ENCODE data around the gene NAA10. TPM values are rescaled to one million over a fixed set of nuclear protein-coding genes. Genes with fewer than 3 reads are reported as not detected.

Gene NAA10
- total and polyA plus RNA-seq, 2 of the 13 experiments (the other 11 are each of a cell fraction or from before 2014, with no cell fraction given) = 49.2 to 51.7 TPM

- 3% methylated on average over 6 of the region's 103 CpGs for WGBS (ENCODE audit: low lambda C conversion rate)
- H3K27me3 ChIP-seq (ENCODE audit: control insufficient read depth in 1 of 2, insufficient read depth in 2 of 2, low read length in 2 of 2) = no peaks in the 10 kb centered on the region; a peak in 1 of 5 replicates
- intact Hi-C loops (cut with micrococcal nuclease; ENCODE audit: unreplicated experiment) = loop anchor here (2.0 kb wide), 1 partner anchor 40 kb away; no protein-coding TSS in a partner anchor
- ChIA-PET CTCF (ENCODE audit: low intra/inter-chr PET ratio, low total read pairs) (no interaction called here), POLR2A (interaction anchor here (1.4 to 6.3 kb wide), 3 partner anchors 37 to 45 kb away, joined by 4 to 54 read pairs (median 23); partner anchors contain the start of gene NAA10)
- peak within 1 kb of the TSS; percentile 85 to 90 (median 89) for H3K4me3 ChIP-seq (replicated peaks in 1 of 3; ENCODE audit: insufficient read depth in 1 of 3, low read depth in 2 of 3, low read length in 3 of 3)
- H3K4me2 ChIP-seq (ENCODE audit: low read depth, low read length) = peak within 1 kb of the TSS; percentile 80
- DNase-seq (ENCODE audit: low spot score) = peak; percentile 84
- BruUV-seq (replicated peaks) = no TSS peak
- in situ Hi-C loops (cut with HindIII; ENCODE audit: extremely low pct_ligation_motif_present, low pct_unique_long_range_greater_than_20kb) = loop anchor here (5.0 kb wide), 1 partner anchor 40 kb away; no protein-coding TSS in a partner anchor
- peak within 1 kb of the TSS; percentile 100 for H3K9ac ChIP-seq (ENCODE audit: insufficient read depth, low read depth, low read length)
- peak within 1 kb of the TSS; percentile 100 for H3K27ac ChIP-seq (ENCODE audit: extremely low read length, insufficient read depth, low read length)
- peak; percentile 76 for FAIRE-seq
- no peak within 1 kb of the TSS for H2AFZ ChIP-seq (ENCODE audit: low read length)
- peaks cover 0 to 5% of the 10 kb centered on the region in 2 experiments; a peak in 2 of 5 replicates for H3K36me3 ChIP-seq (replicated peaks in 1 of 2; ENCODE audit: control insufficient read depth in 1 of 2, insufficient read depth in 2 of 2, low read length in 2 of 2)
- peaks cover 46% of the 10 kb centered on the region for H3K4me1 ChIP-seq (ENCODE audit: insufficient read depth, low read length)
- peaks cover 21% of the 10 kb centered on the region for H4K20me1 ChIP-seq (ENCODE audit: insufficient read depth, low read length)
- H3K79me2 ChIP-seq (ENCODE audit: insufficient read depth, low read length) = peaks cover 41% of the 10 kb centered on the region
- peak; percentile 25 for ATAC-seq
- H3K9me3 ChIP-seq (ENCODE audit: low read length) = no peaks in the 10 kb centered on the region
- TF ChIP-seq ZNF75D (CRISPR knock-in tag; IDR thresholded peaks at IDR 0.05; ENCODE audit: borderline replicate concordance) = no peak
- no peak for TF ChIP-seq SETDB1 (CRISPR knock-in tag; IDR thresholded peaks at IDR 0.05; ENCODE audit: borderline replicate concordance)
- TF ChIP-seq ZBTB14 (CRISPR knock-in tag; IDR thresholded peaks at IDR 0.05) = no peak
- TF ChIP-seq THAP8 (CRISPR knock-in tag; IDR thresholded peaks at IDR 0.05; ENCODE audit: borderline replicate concordance) = no peak
- no peak for TF ChIP-seq ZNF432 (CRISPR knock-in tag; IDR thresholded peaks at IDR 0.05; ENCODE audit: borderline replicate concordance)
- TF ChIP-seq POLR2A (IDR thresholded peaks at IDR 0.05; ENCODE audit: insufficient read depth in 1 of 2, low read depth in 2 of 2, low read length in 2 of 2) = peak in 1 of 2 experiments; percentile 48; a peak in 1 of 4 replicates
- no peak for TF ChIP-seq MED8 (CRISPR knock-in tag; IDR thresholded peaks at IDR 0.05; ENCODE audit: insufficient replicate concordance)
- 0 out of 2 replicates have a peak, but pooled peaks have one; percentile 23 for TF ChIP-seq PATZ1 (CRISPR knock-in tag; IDR thresholded peaks at IDR 0.05)
- TF ChIP-seq HES4 (CRISPR knock-in tag; IDR thresholded peaks at IDR 0.05; ENCODE audit: borderline replicate concordance) = no peak
- TF ChIP-seq KDM2A (CRISPR knock-in tag; IDR thresholded peaks at IDR 0.05; ENCODE audit: borderline replicate concordance, low read depth) = peak; percentile 37; the same call in 1 of the 2 replicates
- TF ChIP-seq POLR2G (IDR thresholded peaks at IDR 0.05; ENCODE audit: low read depth, low read length) = 0 out of 2 replicates have a peak, but pooled peaks have one; percentile 37
- TF ChIP-seq ZNF574 (CRISPR knock-in tag; IDR thresholded peaks at IDR 0.05) = 0 out of 2 replicates have a peak, but pooled peaks have one; percentile 0
- TF ChIP-seq TP53 (CRISPR knock-in tag; conservative IDR thresholded peaks at IDR 0.05) = no peak
- TF ChIP-seq BHLHE40 (IDR thresholded peaks at IDR 0.05; ENCODE audit: low read length) = peak; percentile 47
- TF ChIP-seq SP1 (IDR thresholded peaks at IDR 0.05) = no peak
- peak; percentile 35; the same call in 1 of the 2 replicates for TF ChIP-seq SP1 (CRISPR knock-in tag; IDR thresholded peaks at IDR 0.05)
These were observed 37.7 kb upstream of the NAA10 start, which contains the start of gene TMEM187 for GRCh38 chrX:153972368-153973126. TMEM187 (plus strand) TSS chrX:153972754; CDS start chrX:153982063, 9,309 bp downstream.
